Activated CD4-positive, alpha-beta memory T cell treated with anti-CD3 and anti-CD28 coated beads, Interleukin-2, amount 10 ng/mL, durations not matched to agents 7 days and 5 days (primary cell): Measurements from ENCODE around the gene CCDC170. TPM values are rescaled to one million over a fixed set of nuclear protein-coding genes. Genes with fewer than 3 reads are reported as not detected.

ENCODE experiments used
- CTCF ChIA-PET: fragments of 350-600 bp; sonication (Branson Sonifier 250); formaldehyde crosslinking; loops from one replicate; lab custom pipeline; 2021; ENCODE audit warnings: antibody characterized with exemption, inconsistent platforms; lab: Charles Lee
- POLR2A ChIA-PET: fragments of 350-600 bp; sonication (Branson Sonifier 250); formaldehyde crosslinking; loops from one replicate; lab custom pipeline; 2021; ENCODE audit warnings: antibody characterized with exemption; lab: Charles Lee
- DNase-seq: peaks from one replicate; pipeline ENCODE4 v3.0.0-alpha.2; 2020
- H3K27ac Mint-ChIP-seq: one replicate; pipeline ENCODE4 v1.8.0; 2021; ENCODE audit warnings: mild to moderate bottlenecking, mixed read lengths
- H3K27me3 Mint-ChIP-seq: one replicate; pipeline ENCODE4 v1.8.0; 2021; ENCODE audit warnings: mixed read lengths
- H3K36me3 Mint-ChIP-seq: one replicate; pipeline ENCODE4 v1.8.0; 2021; ENCODE audit warnings: low read depth, mixed read lengths
- H3K4me1 Mint-ChIP-seq: one replicate; pipeline ENCODE4 v1.8.0; 2021; ENCODE audit warnings: mixed read lengths
- H3K4me3 Mint-ChIP-seq: one replicate; pipeline ENCODE4 v1.8.0; 2021; ENCODE audit warnings: mild to moderate bottlenecking, mixed read lengths
- H3K9me3 Mint-ChIP-seq: one replicate; pipeline ENCODE4 v1.8.0; 2021; ENCODE audit warnings: mixed read lengths
- total RNA-seq, 2 experiments: library from RNA; stranded (reverse); gene quantifications; one replicate each; pipeline ENCODE4 v1.2.3, GENCODE V29; 2021

CCDC170 gene
- total RNA-seq, 2 experiments from 2014 or later, result not detected

- Mint-ChIP-seq H3K36me3 (no peaks in the 10 kb centered on the region), H3K27me3 (peaks cover 14% of the 10 kb centered on the region), H3K4me3 (no peak overlapping the region), H3K27ac (no peak overlapping the region), H3K4me1 (no peaks in the 10 kb centered on the region), H3K9me3 (no peaks in the 10 kb centered on the region)
- CTCF ChIA-PET, result no interaction called here
- POLR2A ChIA-PET, result no interaction called here
- DNase-seq, result no peak
Observed at GRCh38 chr6:151616091-151616513, 122.3 kb downstream of the CCDC170 start.

GRCh38 chr6:151616600-151616999, 122.8 kb downstream of the CCDC170 start:
- no peaks in the 10 kb centered on the region for H3K36me3 Mint-ChIP-seq
- DNase-seq, result no peak
- ChIA-PET CTCF (interaction anchor here (0.6 kb wide), 1 partner anchor 722 kb away, joined by 4 read pairs; no protein-coding TSS in a partner anchor), POLR2A (no interaction called here)
- H3K27ac Mint-ChIP-seq, result no peak overlapping the region
- H3K9me3 Mint-ChIP-seq, result no peaks in the 10 kb centered on the region
- H3K27me3 Mint-ChIP-seq, result peaks cover 14% of the 10 kb centered on the region
- no peak overlapping the region for H3K4me3 Mint-ChIP-seq
- no peaks in the 10 kb centered on the region for H3K4me1 Mint-ChIP-seq

- no peak overlapping the region for H3K27ac Mint-ChIP-seq
- H3K4me3 Mint-ChIP-seq, result no peak overlapping the region
- H3K27me3 Mint-ChIP-seq, result peaks cover 11% of the 10 kb centered on the region
- ChIA-PET POLR2A (no interaction called here), CTCF (no interaction called here)
- no peaks in the 10 kb centered on the region for H3K36me3 Mint-ChIP-seq
- no peaks in the 10 kb centered on the region for H3K4me1 Mint-ChIP-seq
- DNase-seq, result no peak
- H3K9me3 Mint-ChIP-seq, result no peaks in the 10 kb centered on the region
Observed at GRCh38 chr6:151617539-151617938, 123.7 kb downstream of the CCDC170 start.

- CTCF ChIA-PET, result no interaction called here
Observed at GRCh38 chr6:151618717-151619116, 124.9 kb downstream of the CCDC170 start.

GRCh38 chr6:151620179-151620578, 126.4 kb downstream of the CCDC170 start:
- no peak for DNase-seq
- no peaks in the 10 kb centered on the region for H3K9me3 Mint-ChIP-seq
- no peak overlapping the region for H3K27ac Mint-ChIP-seq
- no peaks in the 10 kb centered on the region for H3K4me1 Mint-ChIP-seq
- ChIA-PET POLR2A (no interaction called here), CTCF (no interaction called here)
- H3K27me3 Mint-ChIP-seq, result peaks cover 7% of the 10 kb centered on the region
- no peak overlapping the region for H3K4me3 Mint-ChIP-seq
- H3K36me3 Mint-ChIP-seq, result no peaks in the 10 kb centered on the region

More at GRCh38 chr6:151618717-151619116, 124.9 kb downstream of the CCDC170 start:
- H3K27ac Mint-ChIP-seq, result no peak overlapping the region
- no peaks in the 10 kb centered on the region for H3K4me1 Mint-ChIP-seq
- H3K27me3 Mint-ChIP-seq, result peaks cover 7% of the 10 kb centered on the region
- POLR2A ChIA-PET, result no interaction called here
- H3K4me3 Mint-ChIP-seq, result no peak overlapping the region
- H3K36me3 Mint-ChIP-seq, result no peaks in the 10 kb centered on the region
- H3K9me3 Mint-ChIP-seq, result no peaks in the 10 kb centered on the region
- DNase-seq, result no peak

- POLR2A ChIA-PET, result no interaction called here
- no peaks in the 10 kb centered on the region for H3K36me3 Mint-ChIP-seq
- CTCF ChIA-PET, result no interaction called here
- no peak overlapping the region for H3K27ac Mint-ChIP-seq
- no peaks in the 10 kb centered on the region for H3K9me3 Mint-ChIP-seq
- H3K27me3 Mint-ChIP-seq, result peaks cover 6% of the 10 kb centered on the region
- H3K4me3 Mint-ChIP-seq, result no peak overlapping the region
- H3K4me1 Mint-ChIP-seq, result peaks cover 7% of the 10 kb centered on the region
- no peak for DNase-seq
Observed at GRCh38 chr6:151624071-151624470, 130.3 kb downstream of the CCDC170 start.

GRCh38 chr6:151624481-151624880, 130.7 kb downstream of the CCDC170 start:
- peaks cover 6% of the 10 kb centered on the region for H3K27me3 Mint-ChIP-seq

GRCh38 chr6:151624900-151625536, 131.2 kb downstream of the CCDC170 start:
- peaks cover 7% of the 10 kb centered on the region for H3K4me1 Mint-ChIP-seq
- ChIA-PET CTCF (no interaction called here), POLR2A (no interaction called here)
- H3K27ac Mint-ChIP-seq, result no peak overlapping the region
- no peaks in the 10 kb centered on the region for H3K9me3 Mint-ChIP-seq
- H3K4me3 Mint-ChIP-seq, result no peak overlapping the region
- H3K27me3 Mint-ChIP-seq, result peaks cover 6% of the 10 kb centered on the region
- no peaks in the 10 kb centered on the region for H3K36me3 Mint-ChIP-seq
- DNase-seq, result no peak

More at GRCh38 chr6:151624481-151624880, 130.7 kb downstream of the CCDC170 start:
- CTCF ChIA-PET, result no interaction called here
- Mint-ChIP-seq H3K4me3 (no peak overlapping the region), H3K27ac (no peak overlapping the region), H3K36me3 (no peaks in the 10 kb centered on the region), H3K4me1 (peaks cover 7% of the 10 kb centered on the region), H3K9me3 (no peaks in the 10 kb centered on the region)
- POLR2A ChIA-PET, result no interaction called here
- no peak for DNase-seq

GRCh38 chr6:151627689-151628444, 134.1 kb downstream of the CCDC170 start:
- no peak for DNase-seq
- Mint-ChIP-seq H3K36me3 (no peaks in the 10 kb centered on the region), H3K4me3 (no peak overlapping the region), H3K9me3 (no peaks in the 10 kb centered on the region), H3K27me3 (peaks cover 5% of the 10 kb centered on the region), H3K27ac (no peak overlapping the region), H3K4me1 (peaks cover 7% of the 10 kb centered on the region)
- CTCF ChIA-PET, result no interaction called here
- POLR2A ChIA-PET, result no interaction called here

- Mint-ChIP-seq H3K4me1 (peaks cover 7% of the 10 kb centered on the region), H3K4me3 (no peak overlapping the region), H3K9me3 (no peaks in the 10 kb centered on the region), H3K36me3 (no peaks in the 10 kb centered on the region), H3K27ac (no peak overlapping the region), H3K27me3 (peaks cover 7% of the 10 kb centered on the region)
- ChIA-PET CTCF (interaction anchor here (0.6 to 0.9 kb wide), 2 partner anchors 34 to 766 kb away, joined by 3 read pairs; no protein-coding TSS in a partner anchor), POLR2A (no interaction called here)
- DNase-seq, result no peak
Observed at GRCh38 chr6:151629791-151630190, 136.0 kb downstream of the CCDC170 start.

GRCh38 chr6:151630387-151630786, 136.6 kb downstream of the CCDC170 start:
- H3K4me3 Mint-ChIP-seq, result no peak overlapping the region
- peaks cover 7% of the 10 kb centered on the region for H3K4me1 Mint-ChIP-seq
- no peaks in the 10 kb centered on the region for H3K9me3 Mint-ChIP-seq
- ChIA-PET POLR2A (no interaction called here), CTCF (interaction anchor here (0.9 kb wide), 1 partner anchor 34 kb away, joined by 3 read pairs; no protein-coding TSS in a partner anchor)
- peaks cover 7% of the 10 kb centered on the region for H3K27me3 Mint-ChIP-seq
- no peak overlapping the region for H3K27ac Mint-ChIP-seq
- no peak for DNase-seq
- no peaks in the 10 kb centered on the region for H3K36me3 Mint-ChIP-seq

GRCh38 chr6:151630991-151631655, 137.3 kb downstream of the CCDC170 start:
- no peak overlapping the region for H3K27ac Mint-ChIP-seq
- CTCF ChIA-PET, result no interaction called here
- DNase-seq, result no peak
- POLR2A ChIA-PET, result no interaction called here
- no peaks in the 10 kb centered on the region for H3K36me3 Mint-ChIP-seq
- peaks cover 7% of the 10 kb centered on the region for H3K27me3 Mint-ChIP-seq
- peaks cover 7% of the 10 kb centered on the region for H3K4me1 Mint-ChIP-seq
- no peak overlapping the region for H3K4me3 Mint-ChIP-seq
- H3K9me3 Mint-ChIP-seq, result no peaks in the 10 kb centered on the region

GRCh38 chr6:151632415-151632987, 138.7 kb downstream of the CCDC170 start:
- no peaks in the 10 kb centered on the region for H3K36me3 Mint-ChIP-seq
- peaks cover 4% of the 10 kb centered on the region for H3K27me3 Mint-ChIP-seq

More at GRCh38 chr6:151632415-151632987, 138.7 kb downstream of the CCDC170 start:
- DNase-seq, result no peak
- ChIA-PET CTCF (no interaction called here), POLR2A (no interaction called here)
- Mint-ChIP-seq H3K4me3 (no peak overlapping the region), H3K9me3 (no peaks in the 10 kb centered on the region), H3K4me1 (peaks cover 5% of the 10 kb centered on the region), H3K27ac (no peak overlapping the region)
